Ectodermal cell (in vitro differentiated cells): ENCODE measurements around the gene SNRPA.
A peak's percentile ranks its signal among the peaks of the same experiment; 100 is the strongest.
"Not testable (repeated sequence)": the region's sequence is repeated elsewhere in the genome, so short reads cannot be mapped to it uniquely, and the experiment has no call there.

Source experiments
- H3K27ac ChIP-seq: 2 replicates; pipeline ENCODE4 v1.7.0; 2013; ENCODE audit warnings: mild to moderate bottlenecking, low read depth, low read length; ENCODE audit not compliant: insufficient read depth, poor library complexity, severe bottlenecking
- H3K27me3 ChIP-seq: 2 replicates; pipeline ENCODE4 v1.7.0; 2013; ENCODE audit warnings: mild to moderate bottlenecking, low read length; ENCODE audit not compliant: insufficient read depth, control insufficient read depth, poor library complexity, severe bottlenecking
- H3K36me3 ChIP-seq: one replicate; pipeline ENCODE4 v1.7.0; 2013; ENCODE audit warnings: low read length; ENCODE audit not compliant: control insufficient read depth, insufficient read depth
- H3K4me1 ChIP-seq: one replicate; pipeline ENCODE4 v1.7.0; 2013; ENCODE audit warnings: low read length; ENCODE audit not compliant: control insufficient read depth, insufficient read depth
- H3K4me3 ChIP-seq: 2 replicates; pipeline ENCODE4 v1.7.0; 2013; ENCODE audit warnings: low read depth, low read length, control low read depth; ENCODE audit not compliant: insufficient read depth
- H3K9me3 ChIP-seq: 2 replicates; pipeline ENCODE4 v1.7.0; 2013; ENCODE audit warnings: mild to moderate bottlenecking, low read length, moderate library complexity; ENCODE audit not compliant: control insufficient read depth
- WGBS, 2 experiments: methylation state at CpG; one replicate each; pipeline ENCODE4 v1.1.7; 2013; ENCODE audit warnings: missing lambda C conversion rate in 2 of 2; 5-methylcytosine and 5-hydroxymethylcytosine counted together

Gene SNRPA

GRCh38 chr19:40807147-40808020 lies 56.4 kb downstream of the SNRPA start:
- peak overlapping the region; percentile 12 for H3K27ac ChIP-seq
- peaks cover 8% of the 10 kb centered on the region for H3K27me3 ChIP-seq
- peaks cover 4% of the 10 kb centered on the region for H3K36me3 ChIP-seq
- peaks cover 48% of the 10 kb centered on the region for H3K4me1 ChIP-seq
- H3K9me3 ChIP-seq = no peaks in the 10 kb centered on the region
- 81 to 83% methylated on average over 18 of the region's 18 CpGs for WGBS, 2 experiments
- H3K4me3 ChIP-seq = peak overlapping the region; percentile 14

DNA sequence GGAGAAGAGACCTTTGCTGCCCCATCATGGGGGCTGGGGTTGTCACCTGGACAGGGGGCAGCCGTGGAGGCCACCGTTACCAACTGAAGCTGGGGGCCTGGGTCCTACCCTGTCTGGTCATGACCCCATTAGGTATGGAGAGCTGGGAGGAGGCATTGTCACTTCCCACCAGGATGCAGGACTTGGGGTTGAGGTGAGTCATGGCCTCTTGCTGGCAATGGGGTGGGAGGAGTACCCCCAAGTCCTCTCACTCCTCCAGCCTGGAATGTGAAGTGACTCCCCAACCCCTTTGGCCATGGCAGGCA lies 57.0 kb downstream of the SNRPA start:
- Histone ChIP-seq H3K4me3 (no peak overlapping the region), H3K9me3 (no peaks in the 10 kb centered on the region), H3K36me3 (peaks cover 4% of the 10 kb centered on the region), H3K27ac (no peak overlapping the region), H3K4me1 (peaks cover 42% of the 10 kb centered on the region), H3K27me3 (peaks cover 14% of the 10 kb centered on the region)
- WGBS, 2 experiments = 99 to 100% methylated on average over 2 of the region's 2 CpGs

DNA sequence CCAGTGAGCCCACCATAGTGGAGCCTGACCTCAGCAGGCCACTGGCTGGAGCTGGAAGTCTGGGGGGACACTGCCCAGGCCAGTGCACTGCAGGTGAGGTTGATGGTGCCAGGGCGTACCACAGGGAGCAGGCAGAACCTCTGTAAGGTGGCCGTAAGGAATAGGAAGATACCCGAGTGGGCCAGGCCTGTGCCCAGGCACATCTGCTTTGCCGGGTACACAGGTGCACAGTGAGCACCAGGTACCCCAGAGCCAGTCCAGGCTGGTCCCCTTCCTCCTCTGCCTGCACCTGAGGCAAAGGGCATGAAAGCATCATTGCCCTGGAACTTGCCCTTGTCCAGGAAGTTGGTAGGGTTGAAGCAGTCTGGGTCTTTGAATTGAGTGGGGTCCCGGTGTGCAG lies 57.5 kb downstream of the SNRPA start:
- peaks cover 4% of the 10 kb centered on the region for H3K36me3 ChIP-seq
- H3K4me3 ChIP-seq = no peak overlapping the region
- 96 to 97% methylated on average over 5 of the region's 5 CpGs for WGBS, 2 experiments
- H3K4me1 ChIP-seq = peaks cover 41% of the 10 kb centered on the region
- no peaks in the 10 kb centered on the region for H3K9me3 ChIP-seq
- H3K27me3 ChIP-seq = peaks cover 16% of the 10 kb centered on the region
- H3K27ac ChIP-seq = no peak overlapping the region

DNA sequence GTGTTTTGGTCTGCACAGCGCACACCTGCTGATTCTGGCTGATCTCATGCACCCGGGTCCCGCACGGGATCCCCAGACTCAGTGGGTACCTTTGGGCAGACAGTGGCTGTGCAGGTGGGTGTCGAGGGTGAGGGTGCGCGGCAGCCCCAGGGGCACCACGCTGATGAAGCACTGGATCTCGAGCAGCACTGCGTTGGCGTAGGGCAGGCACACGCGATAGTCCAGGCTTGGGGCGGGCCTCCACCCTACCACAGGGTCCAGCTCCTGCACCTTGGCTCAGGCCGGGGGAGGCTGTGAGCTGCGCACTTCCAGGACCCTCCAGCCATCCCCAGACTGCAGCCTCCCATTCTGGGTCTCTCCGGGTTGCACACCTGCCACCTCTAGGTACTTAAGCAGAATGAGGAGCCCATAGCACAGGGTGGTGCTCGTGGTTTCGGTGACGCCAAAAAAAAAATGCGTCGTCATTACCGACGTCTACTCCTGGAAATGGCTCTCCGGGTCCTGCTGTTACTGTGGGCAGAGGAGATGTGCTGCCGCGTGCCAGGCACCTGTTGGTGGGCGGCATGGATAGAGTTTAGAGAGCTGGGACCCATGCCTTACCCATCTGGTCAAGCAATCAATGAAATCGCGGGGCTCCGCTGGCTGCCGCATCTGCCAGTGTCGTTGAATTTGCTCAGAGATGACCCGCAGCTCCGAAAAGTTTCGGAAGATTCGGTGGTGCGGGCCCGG lies 58.5 kb downstream of the SNRPA start:
- H3K9me3 ChIP-seq = no peaks in the 10 kb centered on the region
- H3K4me3 ChIP-seq = no peak overlapping the region
- peaks cover 16% of the 10 kb centered on the region for H3K27me3 ChIP-seq
- H3K27ac ChIP-seq = peak overlapping the region; percentile 26
- H3K36me3 ChIP-seq = peaks cover 4% of the 10 kb centered on the region
- WGBS, 2 experiments = 95 to 96% methylated on average over 39 of the region's 39 CpGs
- peaks cover 40% of the 10 kb centered on the region for H3K4me1 ChIP-seq

- Histone ChIP-seq H3K9me3 (no peaks in the 10 kb centered on the region), H3K4me3 (peak overlapping the region; percentile 41)
- 78 to 88% methylated on average over 10 to 11 of the region's 14 CpGs for WGBS, 2 experiments
Measured at GRCh38 chr19:40810160-40810559, 59.2 kb downstream of the SNRPA start.

DNA sequence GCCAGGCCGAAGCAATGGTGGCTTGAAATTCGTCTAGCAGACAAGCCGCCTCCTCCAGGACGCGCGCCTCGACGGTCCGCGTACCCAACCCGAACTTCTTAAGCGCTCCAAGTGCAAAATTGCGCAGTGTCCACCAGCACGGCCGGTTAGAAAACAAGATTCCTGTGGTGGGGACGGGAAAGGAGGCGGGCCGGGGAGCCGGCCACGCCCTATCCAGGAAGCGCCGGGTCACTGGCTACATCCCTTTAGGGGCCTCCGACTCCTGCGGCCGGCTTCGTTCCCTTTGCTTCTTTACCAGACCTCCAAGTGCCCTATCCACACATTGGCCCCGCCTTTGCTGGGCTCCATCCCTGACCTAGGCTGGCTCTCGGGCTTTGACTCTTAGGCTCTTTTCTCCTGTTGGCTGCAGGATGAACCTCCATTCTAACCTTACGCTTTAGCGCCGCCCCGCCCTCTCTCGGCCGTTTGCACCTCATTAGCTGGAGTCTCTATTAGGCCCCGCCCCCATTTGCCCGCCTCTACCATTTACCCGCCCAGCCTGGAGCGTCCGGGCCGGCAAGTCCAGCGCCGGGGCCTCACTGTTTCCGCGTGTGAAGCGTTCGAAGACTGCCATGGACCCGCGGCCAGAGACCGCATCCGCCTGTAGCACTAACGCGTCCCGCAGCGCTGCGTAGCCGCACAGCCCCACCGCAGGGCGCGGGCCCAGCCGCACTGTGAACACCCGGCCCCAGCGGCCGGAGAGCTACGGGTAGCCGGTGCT lies 59.8 kb downstream of the SNRPA start:
- H3K4me3 ChIP-seq = peak overlapping the region; percentile 41
- WGBS, 2 experiments = 2 to 3% methylated on average over 29 to 40 of the region's 65 CpGs
- H3K9me3 ChIP-seq, H3K36me3 ChIP-seq: not testable (repeated sequence)
- peaks cover 16% of the 10 kb centered on the region for H3K27me3 ChIP-seq
- peaks cover 34% of the 10 kb centered on the region for H3K4me1 ChIP-seq
- H3K27ac ChIP-seq = peak overlapping the region; percentile 44

More at GRCh38 chr19:40810160-40810559, 59.2 kb downstream of the SNRPA start:
- peaks cover 4% of the 10 kb centered on the region for H3K36me3 ChIP-seq
- peaks cover 40% of the 10 kb centered on the region for H3K4me1 ChIP-seq
- peaks cover 16% of the 10 kb centered on the region for H3K27me3 ChIP-seq
- peak overlapping the region; percentile 26 for H3K27ac ChIP-seq

GRCh38 chr19:40811478-40812341 lies 60.7 kb downstream of the SNRPA start:
- Histone ChIP-seq H3K36me3 (peaks cover 4% of the 10 kb centered on the region), H3K9me3 (no peaks in the 10 kb centered on the region), H3K27ac (no peak overlapping the region), H3K4me3 (peak overlapping the region; percentile 37), H3K27me3 (peaks cover 16% of the 10 kb centered on the region), H3K4me1 (peaks cover 25% of the 10 kb centered on the region)
- WGBS, 2 experiments = 15 to 19% methylated on average over 32 to 35 of the region's 35 CpGs

DNA sequence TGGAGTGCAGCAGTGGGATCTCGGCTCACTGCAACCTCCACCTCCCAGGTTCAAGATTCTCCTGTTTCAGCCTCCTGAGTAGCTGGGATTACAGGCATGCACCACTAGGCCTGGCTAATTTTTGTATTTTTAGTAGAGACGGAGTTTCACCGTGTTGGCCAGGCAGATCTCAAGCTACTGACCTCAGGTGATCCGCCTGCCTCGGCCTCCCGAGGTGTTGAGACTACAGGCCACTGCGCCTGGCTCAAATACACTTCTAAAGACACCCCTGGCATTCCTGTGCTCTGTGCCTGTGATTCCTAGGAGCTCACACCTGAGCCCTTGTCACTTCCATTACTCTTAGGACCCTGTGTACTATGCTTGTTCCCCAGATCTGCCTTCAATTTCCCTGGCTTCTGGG lies 61.6 kb downstream of the SNRPA start:
- H3K36me3 ChIP-seq, H3K4me3 ChIP-seq, H3K9me3 ChIP-seq, H3K27ac ChIP-seq: not testable (repeated sequence)
- Histone ChIP-seq H3K4me1 (peaks cover 19% of the 10 kb centered on the region), H3K27me3 (peaks cover 16% of the 10 kb centered on the region)
- WGBS, 2 experiments = 82 to 83% methylated on average over 7 of the region's 7 CpGs

DNA sequence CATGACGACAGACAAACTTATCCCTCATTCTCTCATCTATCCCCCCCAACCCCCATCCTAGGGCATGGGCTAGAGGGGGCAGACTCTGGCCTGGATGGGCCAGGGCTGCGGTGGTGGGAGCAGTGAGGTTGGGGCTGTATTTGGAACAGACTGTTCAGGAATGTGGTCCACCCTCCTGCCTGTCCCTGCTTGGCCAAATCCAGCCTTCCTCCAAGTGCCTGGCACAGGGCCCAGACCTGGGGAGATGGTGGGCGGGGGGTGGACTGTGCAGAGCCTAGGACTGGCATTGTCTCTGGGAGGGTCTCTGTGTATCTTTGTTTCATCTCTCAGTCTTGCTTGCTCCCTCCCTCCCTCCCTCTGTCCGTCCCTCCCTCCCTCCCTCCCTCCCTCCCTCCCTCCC lies 62.2 kb downstream of the SNRPA start:
- WGBS, 2 experiments = 78 to 94% methylated on average over 2 to 3 of the region's 4 CpGs
- H3K9me3 ChIP-seq = no peaks in the 10 kb centered on the region
- peaks cover 4% of the 10 kb centered on the region for H3K36me3 ChIP-seq
- peaks cover 16% of the 10 kb centered on the region for H3K27me3 ChIP-seq
- H3K4me3 ChIP-seq = no peak overlapping the region
- H3K27ac ChIP-seq = no peak overlapping the region
- peaks cover 19% of the 10 kb centered on the region for H3K4me1 ChIP-seq
